HepG2 (cell line): ENCODE data around the gene VWA7. TPM values are rescaled to one million over a fixed set of nuclear protein-coding genes. Genes with fewer than 3 reads are reported as not detected.
A peak's percentile ranks its signal among the peaks of the same experiment; 100 is the strongest.

Source experiments
- ATF4 ChIP-seq, 2 experiments: fragments of 450-650 bp in 1 of 2; sonication (generic) in 1 of 2; formaldehyde crosslinking; IDR thresholded peaks; 2 replicates each; pipeline versions ENCODE4 v1.5.0 to v1.8.0; 2020 to 2022; ENCODE audit warnings: mild to moderate bottlenecking in 1 of 2, missing genetic modification reagents in 1 of 2
- ATF5 ChIP-seq: sonication (generic); formaldehyde crosslinking; IDR thresholded peaks from 2 replicates; pipeline ENCODE4 v1.4.0; 2020; ENCODE audit warnings: mild to moderate bottlenecking, low read depth, missing genetic modification reagents
- BCLAF1 ChIP-seq: fragments of 450-650 bp; IDR thresholded peaks from 2 replicates; pipeline ENCODE4 v1.6.1; 2017; ENCODE audit warnings: mild to moderate bottlenecking
- ELF1 ChIP-seq: sonication (generic); formaldehyde crosslinking; IDR thresholded peaks from 2 replicates; pipeline ENCODE4 v1.4.0; 2020; ENCODE audit warnings: missing genetic modification reagents
- FOXM1 ChIP-seq: sonication (generic); formaldehyde crosslinking; IDR thresholded peaks from 2 replicates; pipeline ENCODE4 v1.5.0; 2020; ENCODE audit warnings: missing genetic modification reagents
- HIC2 ChIP-seq: sonication (generic); formaldehyde crosslinking; IDR thresholded peaks from 2 replicates; pipeline ENCODE4 v1.9.0; 2022; ENCODE audit warnings: low read depth, missing genetic modification reagents
- HOMEZ ChIP-seq: IDR thresholded peaks from 2 replicates; pipeline ENCODE4 v1.6.1; 2016; ENCODE audit warnings: low read depth
- IRF2 ChIP-seq: IDR thresholded peaks from 2 replicates; pipeline ENCODE4 v1.6.1; 2018; ENCODE audit warnings: missing genetic modification reagents, missing compliant biosample characterization
- KDM6A ChIP-seq: IDR thresholded peaks from 2 replicates; pipeline ENCODE4 v1.6.1; 2016; ENCODE audit warnings: low read depth
- MAFK ChIP-seq, 2 experiments: IDR thresholded peaks in 1 of 2; conservative IDR thresholded peaks in 1 of 2; 2 replicates each; pipeline ENCODE4 v1.6.1; 2011; ENCODE audit warnings: improper control_type of control experiment in 2 of 2, low read length in 2 of 2
- MLX ChIP-seq: IDR thresholded peaks from 2 replicates; pipeline ENCODE4 v1.6.1; 2016
- PHF5A ChIP-seq: IDR thresholded peaks from one replicate; pipeline ENCODE4 v1.6.1; 2018; ENCODE audit warnings: low read depth, missing genetic modification reagents; ENCODE audit not compliant: unreplicated experiment
- THAP11 ChIP-seq: IDR thresholded peaks from 2 replicates; pipeline ENCODE4 v1.6.1; 2016; ENCODE audit warnings: missing biosample characterization, missing genetic modification reagents
- THRA ChIP-seq: sonication (generic); formaldehyde crosslinking; IDR thresholded peaks from 2 replicates; pipeline ENCODE4 v1.4.0; 2020; ENCODE audit warnings: missing genetic modification reagents, borderline replicate concordance
- ZNF614 ChIP-seq: IDR thresholded peaks from 2 replicates; pipeline ENCODE4 v1.6.1; 2018; ENCODE audit warnings: missing biosample characterization, missing genetic modification reagents, inconsistent platforms, borderline replicate concordance
- ZNF7 ChIP-seq: IDR thresholded peaks from 2 replicates; pipeline ENCODE4 v1.6.1; 2016; ENCODE audit warnings: missing biosample characterization, missing genetic modification reagents
- ZNF780A ChIP-seq: sonication (generic); formaldehyde crosslinking; IDR thresholded peaks from 2 replicates; pipeline ENCODE4 v1.8.0; 2022; ENCODE audit warnings: mild to moderate bottlenecking, missing genetic modification reagents, moderate library complexity
- ZSCAN30 ChIP-seq: sonication (generic); formaldehyde crosslinking; IDR thresholded peaks from 2 replicates; pipeline ENCODE4 v1.5.0; 2020; ENCODE audit warnings: mild to moderate bottlenecking, missing genetic modification reagents
- ZSCAN5A ChIP-seq: sonication (generic); formaldehyde crosslinking; IDR thresholded peaks from 2 replicates; pipeline ENCODE4 v1.8.0; 2022; ENCODE audit warnings: mild to moderate bottlenecking, missing genetic modification reagents, borderline replicate concordance
- polyA plus RNA-seq, 8 experiments: library from polyadenylated mRNA; depleted of rRNA in 3 of 8; stranded (reverse) in 7 of 8; unstranded in 1 of 8; fragments of >200 nt; fragmentation: Illumina TruSeq in 4 of 8; extraction: Trizol in 4 of 8; gene quantifications; 2 replicates each; pipeline versions ENCODE4 v1.2.1 to v1.2.3, GENCODE V29; 2011 to 2016; ENCODE audit warnings: low read depth in 4 of 8, missing spikeins in 1 of 8, mixed read lengths in 1 of 8; ENCODE audit not compliant: insufficient read depth in 1 of 8
- total RNA-seq, 5 experiments: library from RNA; depleted of rRNA; stranded (reverse); fragments of >200 nt; fragmentation: Illumina TruSeq; extraction: Trizol; gene quantifications; 2 replicates each; pipeline ENCODE4 v1.2.3, GENCODE V29; 2016; ENCODE audit warnings: low read depth in 1 of 5

VWA7 gene
- total and polyA plus RNA-seq, 2 of the 13 experiments (the other 11 are each of a cell fraction or from before 2014, with no cell fraction given), result 0.86 to 3.3 TPM

- TF ChIP-seq THRA (no peak), ZNF614 (no peak; the same call in 1 of the 2 replicates), THAP11 (CRISPR knock-in tag) (no peak), ELF1 (CRISPR knock-in tag) (no peak), MAFK (conservative IDR thresholded peaks at IDR 0.05 in 1 of 2, IDR thresholded peaks at IDR 0.05 in 1 of 2; ENCODE audit: low read length in 2 of 2) (no peak), ZSCAN30 (CRISPR knock-in tag) (no peak), MLX (CRISPR knock-in tag) (0 out of 2 replicates have a peak, but pooled peaks have one; percentile 3), ZSCAN5A (CRISPR knock-in tag) (no peak), IRF2 (CRISPR knock-in tag) (peak; percentile 13; the same call in 1 of the 2 replicates), HIC2 (CRISPR knock-in tag) (no peak), ATF5 (CRISPR knock-in tag) (no peak), HOMEZ (CRISPR knock-in tag) (0 out of 2 replicates have a peak, but pooled peaks have one; percentile 7), ZNF780A (no peak), BCLAF1 (no peak), KDM6A (no peak), FOXM1 (no peak), PHF5A (CRISPR knock-in tag) (no peak), ATF4 (CRISPR knock-in tag; IDR thresholded peaks at IDR 0.05) (no peak), ZNF7 (CRISPR knock-in tag) (0 out of 2 replicates have a peak, but pooled peaks have one; percentile 27)
Observed at GRCh38 chr6:31819871-31820299, 42.8 kb upstream of the VWA7 start (continued).
